K562 (cell line): ENCODE measurements around the gene LSP1. TPM values are rescaled to one million over a fixed set of nuclear protein-coding genes. Genes with fewer than 3 reads are reported as not detected.

ENCODE experiments used
- CUX1 ChIP-seq: fragments of 200-800 bp; sonication (Bioruptor generic); IDR thresholded peaks from 2 replicates; pipeline ENCODE4 v1.6.1; 2016; ENCODE audit warnings: missing genetic modification characterization, missing compliant biosample characterization
- GTF3C2 ChIP-seq: IDR thresholded peaks from 3 replicates; pipeline ENCODE4 v1.6.1; 2011; ENCODE audit warnings: borderline replicate concordance, mild to moderate bottlenecking, moderate library complexity; ENCODE audit not compliant: insufficient read length; ENCODE audit errors: extremely low read depth
- HMBOX1 ChIP-seq: sonication (generic); IDR thresholded peaks from 2 replicates; pipeline ENCODE4 v1.6.1; 2016
- RBBP5 ChIP-seq: fragments of 200-600 bp; sonication (generic); IDR thresholded peaks from 2 replicates; pipeline ENCODE4 v1.6.1; 2012; ENCODE audit warnings: borderline replicate concordance, mild to moderate bottlenecking, low read length, control low read depth, inconsistent platforms; ENCODE audit not compliant: insufficient read depth, poor library complexity, severe bottlenecking
- YY1 ChIP-seq, 3 experiments: IDR thresholded peaks; 2 replicates each; pipeline ENCODE4 v1.6.1; 2011; ENCODE audit warnings: low read length in 2 of 3, mild to moderate bottlenecking in 2 of 3, moderate library complexity in 2 of 3, borderline replicate concordance in 1 of 3, control low read depth in 1 of 3, low read depth in 1 of 3; ENCODE audit not compliant: insufficient read depth in 3 of 3, insufficient replicate concordance in 2 of 3, control insufficient read depth in 1 of 3, insufficient read length in 1 of 3; ENCODE audit errors: extremely low read depth in 1 of 3
- ZHX1 ChIP-seq: fragments of 150-350 bp; conservative IDR thresholded peaks from 2 replicates; pipeline ENCODE4 v1.6.1; 2014; ENCODE audit warnings: low read length
- ZNF143 ChIP-seq: sonication (generic); formaldehyde crosslinking; IDR thresholded peaks from 2 replicates; pipeline ENCODE4 v1.9.0; 2022; ENCODE audit warnings: mild to moderate bottlenecking, missing genetic modification reagents
- polyA plus RNA-seq, 8 experiments: library from polyadenylated mRNA; depleted of rRNA in 4 of 8; stranded (reverse) in 5 of 8; unstranded in 3 of 8; fragments of >200 nt; fragmentation: Nextera tagmentation in 2 of 8; fragmentation: Illumina TruSeq in 1 of 8; extraction: Ambion mirVana in 2 of 8; extraction: Trizol in 1 of 8; gene quantifications; 2 replicates each; pipeline versions ENCODE4 v1.2.1 to v1.2.3, GENCODE V29; 2011 to 2014; ENCODE audit warnings: inconsistent platforms in 1 of 8, missing spikeins in 1 of 8
- total RNA-seq, 7 experiments: library from RNA; depleted of rRNA in 6 of 7; stranded (reverse); fragments of >200 nt in 6 of 7; fragmentation: Illumina TruSeq in 2 of 7; extraction: Trizol in 2 of 7; gene quantifications; 2 replicates each; pipeline versions ENCODE4 v1.2.1 to v1.2.3, GENCODE V29; 2011 to 2021; ENCODE audit warnings: low replicate concordance in 1 of 7

The LSP1 gene
- total and polyA plus RNA-seq, 9 of the 15 experiments (the other 6 are each of a cell fraction or from before 2014, with no cell fraction given): 0.08 to 2.9 (median 0.65) TPM; not detected in 2

GRCh38 chr11:1828542-1828941 lies 24.3 kb upstream of the LSP1 start (continued):
- no peak for TF ChIP-seq CUX1
- no peak for TF ChIP-seq ZHX1
- no peak for TF ChIP-seq GTF3C2
- no peak for TF ChIP-seq YY1 (IDR thresholded peaks at IDR 0.05; ENCODE audit: borderline replicate concordance in 1 of 3, control insufficient read depth in 1 of 3, extremely low read depth in 1 of 3, insufficient read depth in 3 of 3, insufficient read length in 1 of 3, insufficient replicate concordance in 2 of 3, low read depth in 1 of 3, low read length in 2 of 3)
- TF ChIP-seq RBBP5: no peak
- TF ChIP-seq ZNF143 (CRISPR knock-in tag): no peak
- no peak for TF ChIP-seq HMBOX1
- TF ChIP-seq, all 486 proteins: peak for 0
